ENCODE results near the gene UGT3A2.

The UGT3A2 gene, protein sequence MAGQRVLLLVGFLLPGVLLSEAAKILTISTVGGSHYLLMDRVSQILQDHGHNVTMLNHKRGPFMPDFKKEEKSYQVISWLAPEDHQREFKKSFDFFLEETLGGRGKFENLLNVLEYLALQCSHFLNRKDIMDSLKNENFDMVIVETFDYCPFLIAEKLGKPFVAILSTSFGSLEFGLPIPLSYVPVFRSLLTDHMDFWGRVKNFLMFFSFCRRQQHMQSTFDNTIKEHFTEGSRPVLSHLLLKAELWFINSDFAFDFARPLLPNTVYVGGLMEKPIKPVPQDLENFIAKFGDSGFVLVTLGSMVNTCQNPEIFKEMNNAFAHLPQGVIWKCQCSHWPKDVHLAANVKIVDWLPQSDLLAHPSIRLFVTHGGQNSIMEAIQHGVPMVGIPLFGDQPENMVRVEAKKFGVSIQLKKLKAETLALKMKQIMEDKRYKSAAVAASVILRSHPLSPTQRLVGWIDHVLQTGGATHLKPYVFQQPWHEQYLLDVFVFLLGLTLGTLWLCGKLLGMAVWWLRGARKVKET

DNA sequence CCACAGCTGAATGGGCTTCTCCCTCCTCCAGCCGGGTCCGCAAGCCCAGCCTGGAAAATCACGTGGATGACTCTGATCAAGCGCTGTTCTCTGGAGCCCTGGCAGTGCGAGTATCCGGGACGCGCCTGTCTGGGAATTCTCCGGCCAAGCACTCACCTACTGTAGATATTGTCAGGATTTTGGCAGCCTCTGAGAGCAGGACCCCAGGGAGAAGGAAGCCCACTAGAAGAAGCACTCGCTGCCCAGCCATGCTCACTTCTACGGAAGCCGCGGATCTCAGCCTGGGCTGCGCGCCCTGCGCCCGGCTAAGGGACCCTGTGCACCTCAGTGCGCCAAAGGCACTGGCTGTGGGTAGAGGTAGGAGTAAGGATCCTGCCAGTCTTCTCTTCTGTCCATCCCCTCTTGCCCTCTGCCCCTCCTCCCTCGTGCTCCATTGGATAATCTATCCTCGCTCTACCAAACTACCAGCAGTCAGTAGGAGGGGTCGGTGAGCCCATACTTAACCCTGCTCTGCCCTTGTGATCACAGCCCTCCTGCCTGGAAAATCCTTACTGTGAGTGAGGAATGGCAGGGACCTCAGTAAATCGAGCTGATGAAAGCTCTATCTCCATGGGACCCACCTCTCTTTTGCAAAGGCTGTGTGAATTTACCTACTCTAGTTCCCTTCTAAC lies at the start of gene UGT3A2:
TSS of gene UGT3A2 (minus strand) at position 343 of the 671 bp plus-strand sequence. CDS start at position 250, 93 bp downstream.
- DNase-seq, result no peak

DNA sequence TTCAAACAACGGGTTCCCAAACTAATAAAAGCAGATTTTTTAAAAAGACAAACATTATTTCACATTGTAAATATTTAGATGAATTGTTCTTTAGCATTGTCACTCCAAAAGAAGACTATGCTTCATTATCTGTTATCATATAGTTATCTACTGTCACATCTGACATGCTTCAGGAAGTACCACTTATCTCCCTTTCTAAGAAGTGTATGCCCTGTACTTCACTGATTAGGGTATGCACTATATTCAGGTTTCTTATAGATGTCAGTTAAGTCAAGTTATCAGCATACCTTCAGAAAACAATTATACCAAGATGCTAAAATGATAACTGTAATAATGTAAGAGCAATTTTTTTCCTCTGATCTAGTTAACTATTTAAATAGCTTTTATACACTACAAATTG lies 44.6 kb upstream of the UGT3A2 start:
- DNase-seq, result no peak

DNA sequence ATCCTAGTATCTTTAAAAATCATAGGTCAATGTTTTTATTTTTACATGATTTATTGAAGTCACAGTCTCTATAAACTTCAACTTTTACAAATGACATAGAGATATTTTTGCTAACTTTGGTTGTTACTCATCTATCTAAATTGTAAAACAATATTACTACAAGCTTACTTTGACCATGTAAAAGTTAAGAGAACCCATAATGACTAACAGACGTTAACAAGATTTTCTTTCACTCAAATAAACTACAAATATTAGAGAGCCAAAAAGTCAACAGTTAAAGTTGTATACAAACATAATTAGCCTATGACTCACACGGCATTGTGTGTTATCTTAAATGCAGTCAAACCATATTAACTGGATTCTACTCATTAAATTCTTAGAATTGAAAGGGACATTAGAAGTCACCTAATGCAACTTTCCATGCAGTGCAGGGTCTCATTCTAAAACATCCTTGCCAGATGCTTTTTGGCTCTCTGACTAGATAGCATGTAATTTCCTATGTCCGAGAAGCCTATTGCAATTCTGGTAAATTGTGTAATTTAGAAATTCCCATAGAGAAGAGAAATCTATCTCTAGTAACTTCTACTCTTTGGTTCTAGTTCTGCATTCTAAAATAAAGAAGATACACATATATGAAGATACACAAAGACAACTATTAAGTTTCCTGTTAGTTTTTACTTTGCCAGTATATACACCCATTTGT lies 42.2 kb upstream of the UGT3A2 start:
- no peak for DNase-seq

DNA sequence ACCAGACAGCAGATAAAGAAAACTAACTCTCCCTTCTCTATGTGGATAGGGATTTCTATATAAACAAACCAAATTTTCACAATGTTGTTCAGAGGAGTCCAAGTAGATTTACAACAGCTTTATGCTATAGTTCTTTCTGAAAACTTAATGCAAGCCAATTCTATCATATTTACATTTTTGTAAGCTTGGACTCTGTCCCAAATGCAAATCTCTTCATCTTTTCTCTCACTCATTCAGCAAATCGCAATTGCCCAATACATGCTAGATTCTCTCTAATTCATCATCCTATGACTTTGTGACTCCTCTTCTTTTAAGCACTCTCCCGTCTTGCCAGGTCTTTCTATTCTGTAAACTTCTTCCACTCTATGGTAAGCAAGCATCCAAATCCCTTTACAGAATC lies 39.1 kb upstream of the UGT3A2 start:
- no peak for DNase-seq

DNA sequence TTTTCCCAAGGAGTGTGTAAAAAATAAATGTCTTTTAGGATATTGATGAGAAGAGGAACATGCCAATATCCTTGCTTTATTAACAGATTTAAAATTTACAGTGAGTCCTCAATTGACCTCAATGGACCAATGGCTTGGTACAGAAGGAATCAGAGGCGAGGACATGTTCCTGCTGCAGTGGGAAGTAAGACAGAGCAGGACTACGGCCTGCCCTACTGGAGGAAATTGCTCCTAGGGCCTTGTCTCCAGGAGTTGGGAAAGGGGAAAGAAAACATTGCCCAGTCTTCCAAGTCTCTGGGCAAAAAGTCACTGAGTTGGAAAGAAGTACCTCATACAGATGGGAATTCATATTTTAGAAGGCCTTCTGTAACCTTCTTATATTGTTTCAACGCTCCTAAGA lies 33.1 kb upstream of the UGT3A2 start:
- DNase-seq, result no peak

DNA sequence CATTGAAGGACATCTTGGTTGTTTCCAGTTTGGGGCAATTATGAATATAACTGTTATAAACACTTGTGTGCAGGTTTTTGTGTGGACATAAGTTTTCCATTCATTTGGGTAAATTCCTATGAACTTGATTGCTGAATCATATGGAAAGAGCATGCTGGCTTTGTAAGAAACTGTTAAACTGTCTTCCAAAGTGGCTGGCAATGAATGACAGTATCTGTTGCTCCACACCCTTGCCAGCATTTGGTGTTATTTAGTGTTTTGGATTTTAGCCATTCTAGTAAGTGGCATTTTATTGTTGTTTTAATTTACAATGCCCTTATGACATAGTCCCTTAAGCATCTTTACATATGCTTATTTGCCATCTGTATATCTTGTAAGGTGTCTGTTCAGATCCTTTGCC lies 29.8 kb upstream of the UGT3A2 start:
- DNase-seq, result no peak

DNA sequence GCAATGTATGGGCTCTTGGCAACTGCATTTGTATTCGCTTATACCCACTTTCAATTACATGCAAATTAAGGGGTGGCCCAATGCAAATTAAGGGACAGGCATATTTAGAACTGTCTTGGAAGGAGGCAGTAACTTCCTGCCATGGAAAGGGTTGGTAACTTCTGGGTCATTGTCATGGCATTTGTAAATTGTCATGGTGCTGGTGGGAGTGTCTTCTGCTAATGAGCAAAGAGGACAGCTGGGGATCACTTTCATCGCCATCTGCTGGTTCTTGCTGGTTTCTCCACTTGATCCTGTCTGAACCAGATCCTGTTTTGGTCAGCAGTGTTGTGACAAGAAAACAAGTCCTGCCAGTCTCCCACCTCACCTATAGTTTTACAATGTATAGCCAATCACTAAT lies 23.3 kb upstream of the UGT3A2 start:
- DNase-seq, result peak; percentile 31

DNA sequence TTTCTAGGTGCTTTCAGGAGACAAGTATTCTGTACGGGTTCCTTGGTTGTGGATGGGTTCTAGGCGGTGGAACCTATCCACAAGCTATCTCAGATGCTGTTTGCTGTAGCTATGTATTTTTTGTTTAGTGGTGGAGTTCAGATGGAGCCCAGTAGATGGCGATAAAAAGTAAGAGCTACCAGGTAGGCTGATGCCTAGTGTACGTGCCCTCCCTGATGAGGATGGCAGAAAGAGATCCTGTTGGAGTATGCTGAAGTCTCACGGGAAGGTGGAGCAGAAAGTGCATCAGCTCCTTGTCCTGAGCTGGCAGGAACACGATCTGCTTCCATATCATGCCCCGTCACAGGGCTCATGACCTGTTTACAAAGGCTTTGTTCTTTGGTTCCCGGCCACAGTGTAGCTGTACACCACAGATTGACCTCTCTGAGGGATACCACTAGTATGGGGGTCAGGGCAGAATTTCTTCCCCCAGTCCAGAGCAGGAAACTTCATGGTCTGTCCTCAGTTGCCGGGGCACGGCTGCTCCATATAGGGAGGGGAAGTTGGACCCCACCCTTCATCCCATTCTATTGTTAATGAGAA lies 12.6 kb upstream of the UGT3A2 start:
- peak; percentile 24 for DNase-seq

DNA sequence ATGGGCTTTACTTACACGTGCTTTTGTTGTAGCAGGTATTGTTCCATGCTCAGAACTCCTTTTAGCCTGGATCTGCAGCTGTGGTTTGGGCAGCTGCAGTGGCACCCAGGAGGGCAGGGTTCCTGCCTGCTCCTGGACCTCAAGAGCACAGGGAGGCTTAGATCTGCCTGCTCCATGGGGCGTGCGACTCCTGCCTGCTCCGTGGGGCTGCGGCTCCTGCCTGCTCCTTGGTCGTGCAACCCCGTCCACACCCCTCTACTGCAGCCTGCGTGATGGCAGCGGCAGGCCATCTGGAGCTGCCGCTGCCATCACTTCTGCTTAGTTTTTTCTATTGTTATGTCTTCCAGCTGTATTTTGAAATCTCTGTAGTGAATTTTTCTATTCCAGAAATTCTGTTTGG lies 11.7 kb upstream of the UGT3A2 start:
- no peak for DNase-seq

DNA sequence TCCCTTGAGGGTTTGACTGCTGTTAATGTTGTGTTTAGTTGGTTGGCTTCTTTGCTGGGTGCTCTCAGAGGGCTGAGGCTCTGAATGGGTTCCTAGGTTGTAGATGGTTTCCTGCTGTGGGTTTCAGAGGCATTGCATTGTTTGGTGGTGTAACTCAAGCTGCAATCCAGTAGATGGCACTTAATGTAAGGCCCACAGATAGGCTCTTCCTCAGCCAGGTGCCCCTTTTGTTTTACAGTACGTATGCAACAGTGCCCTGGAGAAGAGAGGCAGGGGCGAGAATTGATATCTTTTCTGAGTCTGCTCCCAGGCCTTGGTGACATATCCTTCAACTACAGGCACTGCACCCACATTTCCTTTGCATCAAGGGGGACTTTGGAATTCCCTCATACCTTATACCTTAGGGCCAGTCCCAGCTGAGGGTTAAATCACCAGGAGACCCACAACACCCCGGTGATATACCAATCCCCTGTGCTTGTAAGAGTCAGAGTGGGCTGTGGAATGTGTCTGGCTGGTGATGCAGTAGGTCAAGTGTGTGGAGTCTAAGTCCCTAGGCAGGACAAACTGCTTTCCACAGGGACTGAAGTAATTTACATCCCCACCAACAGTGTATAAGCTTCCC lies 7.0 kb upstream of the UGT3A2 start:
- peak; percentile 12 for DNase-seq

DNA sequence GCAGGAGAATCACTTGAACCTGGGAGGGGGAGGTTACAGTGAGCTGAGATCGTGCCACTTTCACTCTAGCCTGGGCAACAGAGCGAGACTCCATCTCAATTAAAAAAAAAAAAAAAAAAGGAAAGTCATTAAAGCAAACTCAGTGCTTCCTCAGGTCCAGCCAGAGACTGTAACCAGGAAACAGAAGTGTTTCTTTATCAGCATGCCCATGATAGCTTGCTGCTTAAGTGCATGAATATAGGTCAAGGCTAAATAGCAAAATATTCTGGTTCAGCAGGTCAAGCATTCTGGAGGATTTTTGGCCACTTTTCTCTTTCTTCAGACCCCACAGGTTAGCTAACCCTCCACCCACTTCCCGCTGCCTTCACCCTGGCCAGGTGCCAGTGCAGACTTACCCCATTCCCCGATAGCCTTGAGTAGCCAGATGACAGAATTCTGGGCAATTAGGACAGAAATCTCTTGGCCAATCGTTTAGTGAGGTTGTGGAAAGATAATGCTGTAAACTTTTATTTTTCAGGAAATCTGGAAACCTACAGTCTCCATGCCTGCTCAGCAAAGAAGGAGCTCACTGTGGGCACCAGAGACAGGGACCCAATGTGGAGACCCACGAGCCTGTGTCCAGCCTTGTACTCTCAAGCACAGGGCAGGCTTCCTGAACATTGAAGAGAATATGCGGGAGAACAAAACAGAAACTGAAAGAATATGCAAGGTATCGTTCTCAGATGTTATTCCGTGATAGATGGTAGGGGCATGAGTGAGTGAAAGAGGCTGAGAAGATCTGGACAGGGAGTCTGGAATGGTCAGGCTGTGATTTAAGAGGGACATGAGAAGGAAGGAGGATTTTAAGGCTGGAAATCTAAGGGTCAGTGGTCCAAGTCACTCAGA lies 4.2 kb upstream of the UGT3A2 start:
- no peak for DNase-seq

DNA sequence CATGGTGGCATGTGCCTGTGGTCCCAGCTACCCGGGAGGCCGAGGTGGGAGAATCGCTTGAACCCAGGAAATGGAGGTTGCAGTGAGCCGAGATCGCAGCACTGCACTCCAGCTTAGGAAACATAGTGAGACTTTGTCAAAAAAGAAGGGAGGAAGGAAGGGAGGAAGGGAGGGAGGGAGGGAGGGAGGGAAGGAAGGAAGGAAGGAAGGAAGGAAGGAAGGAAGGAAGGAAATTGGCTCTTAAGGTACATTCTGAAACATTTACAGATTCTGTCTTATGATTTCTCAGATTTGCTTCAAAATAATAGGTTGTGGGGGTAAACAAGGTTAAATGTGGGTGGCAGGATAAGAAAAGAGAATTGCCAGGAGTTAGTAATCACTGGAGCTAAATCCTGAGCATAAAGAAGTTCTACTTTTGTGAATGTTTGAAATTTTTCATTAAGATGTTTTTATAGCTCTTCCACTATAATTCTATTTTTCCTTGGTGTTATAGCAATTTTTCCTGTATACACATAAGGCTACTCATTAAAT lies 2.1 kb upstream of the UGT3A2 start:
- DNase-seq, result no peak

DNA sequence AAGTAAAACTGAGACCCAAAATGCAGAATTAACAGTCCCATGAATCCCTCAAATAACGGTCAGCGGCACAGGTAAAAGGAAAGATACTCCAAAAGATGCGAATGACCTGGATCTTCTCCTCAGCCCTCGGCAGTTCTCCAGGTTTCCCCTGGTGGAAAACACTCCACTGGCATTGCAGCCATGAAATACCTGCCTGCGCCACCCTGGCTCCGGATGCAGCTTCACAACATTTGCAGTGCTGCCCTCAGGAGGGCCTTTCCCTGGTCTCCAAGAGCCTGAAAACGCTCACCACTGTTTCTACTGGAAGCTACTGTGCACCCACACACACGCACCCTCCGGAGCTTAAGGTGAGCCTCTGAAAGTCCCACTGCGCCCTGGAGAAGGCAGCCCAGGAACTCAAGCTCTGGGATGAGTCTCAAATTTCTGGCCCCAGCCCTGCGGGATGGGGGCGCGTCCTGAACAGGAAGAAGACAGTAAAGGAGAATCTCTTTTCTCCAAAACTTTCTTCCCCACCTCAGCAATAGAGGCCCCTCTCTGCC lies 612 bp downstream of the UGT3A2 start:
- no peak for DNase-seq

DNA sequence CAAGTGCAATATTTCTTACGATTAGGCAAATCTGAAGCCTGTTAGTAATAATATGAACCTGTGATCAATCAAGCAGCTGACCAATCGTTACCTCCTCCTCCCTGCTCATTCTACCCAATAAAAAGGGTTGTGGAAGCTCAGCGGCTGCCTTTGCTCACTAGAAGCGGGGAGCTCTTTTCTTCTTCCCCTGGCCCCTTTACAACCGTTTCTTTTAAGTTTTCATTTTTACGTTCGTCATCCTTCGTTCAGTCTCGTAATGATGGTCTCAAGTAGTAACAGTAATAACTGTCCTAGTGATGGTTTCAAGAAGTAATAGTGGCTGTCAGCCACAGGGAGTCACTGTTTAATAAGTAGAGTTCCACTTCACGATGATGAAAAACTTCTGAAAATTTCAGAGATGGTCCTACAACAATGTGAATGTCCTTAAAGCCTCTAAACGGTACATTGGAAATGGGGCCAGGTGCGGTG lies 6.2 kb downstream of the UGT3A2 start:
- DNase-seq, result no peak

DNA sequence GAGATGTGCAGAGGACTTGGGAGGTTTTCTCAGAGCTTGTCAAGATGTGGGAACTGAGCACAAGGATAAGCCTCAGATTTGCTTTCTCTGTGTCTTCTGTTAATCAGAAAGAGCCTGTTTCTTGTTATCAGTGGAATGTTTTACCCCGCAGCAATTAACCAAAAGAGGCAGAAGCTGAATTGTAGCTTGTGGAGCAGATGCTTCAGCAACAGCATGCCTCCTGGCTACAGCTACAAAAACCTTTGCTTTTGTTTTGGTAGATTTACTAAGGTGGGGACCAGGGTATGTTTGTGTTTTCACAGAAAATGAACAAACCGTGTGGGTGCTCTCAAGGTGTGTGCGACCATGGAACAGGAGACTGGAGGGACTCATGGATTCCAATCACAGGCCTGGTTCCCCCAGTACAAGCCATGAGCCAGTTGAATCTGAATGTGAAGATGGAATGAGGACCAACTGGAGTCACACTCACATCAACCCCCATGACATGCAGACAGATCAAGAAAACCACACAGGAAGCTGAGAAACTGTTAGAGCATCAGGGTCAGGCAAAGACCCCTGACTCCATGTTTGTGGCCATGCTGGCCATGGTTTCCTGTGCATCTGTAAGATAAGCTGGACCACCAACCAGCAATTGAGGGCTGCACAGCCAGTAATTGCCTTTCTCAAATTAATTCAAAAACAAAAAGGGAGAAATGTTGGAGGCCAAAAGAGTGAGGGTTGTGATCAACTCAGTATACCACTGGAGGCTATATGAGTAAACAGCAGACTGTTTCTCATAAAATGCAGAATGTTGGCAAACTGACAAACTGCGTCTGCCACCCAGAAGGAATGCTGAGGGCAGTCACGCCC lies 6.9 kb downstream of the UGT3A2 start:
- no peak for DNase-seq

DNA sequence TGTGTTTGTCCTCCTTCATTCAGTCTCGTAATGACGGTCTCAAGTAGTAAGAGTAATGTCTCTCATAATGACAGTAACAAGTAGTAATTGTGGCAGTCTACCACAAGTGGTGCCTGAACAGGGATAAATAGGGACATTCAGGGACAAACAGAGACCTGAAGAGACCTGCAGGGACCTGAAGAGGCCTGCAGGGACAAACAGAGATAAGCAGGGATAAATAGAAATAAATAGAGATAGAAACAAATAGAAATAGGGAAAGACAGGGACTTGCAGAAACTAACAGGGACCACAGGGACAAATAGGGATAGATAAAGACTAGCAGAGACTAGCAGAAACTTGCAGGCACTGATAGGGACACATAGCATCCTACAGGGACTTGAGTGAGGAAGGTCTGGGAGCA lies 7.9 kb downstream of the UGT3A2 start:
- no peak for DNase-seq

DNA sequence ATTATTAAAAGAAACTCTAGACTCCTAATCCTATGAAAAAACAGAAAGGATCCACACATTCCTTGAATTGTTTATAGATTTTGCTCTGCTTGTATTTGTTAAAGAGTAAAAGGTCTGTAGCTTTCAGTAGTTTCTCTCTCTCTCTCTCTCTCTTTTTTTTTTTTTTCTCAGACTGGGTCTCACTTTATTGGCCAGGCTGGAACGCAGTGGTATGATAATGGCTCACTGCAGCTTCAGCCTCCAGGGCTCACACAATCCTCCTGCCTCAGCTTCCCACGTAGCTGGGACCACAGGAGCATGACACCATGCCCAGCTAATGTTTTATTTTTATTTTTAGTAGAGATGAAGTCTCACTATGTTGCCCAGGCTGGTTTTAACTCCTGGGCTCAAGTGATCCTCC lies 9.3 kb downstream of the UGT3A2 start:
- no peak for DNase-seq

DNA sequence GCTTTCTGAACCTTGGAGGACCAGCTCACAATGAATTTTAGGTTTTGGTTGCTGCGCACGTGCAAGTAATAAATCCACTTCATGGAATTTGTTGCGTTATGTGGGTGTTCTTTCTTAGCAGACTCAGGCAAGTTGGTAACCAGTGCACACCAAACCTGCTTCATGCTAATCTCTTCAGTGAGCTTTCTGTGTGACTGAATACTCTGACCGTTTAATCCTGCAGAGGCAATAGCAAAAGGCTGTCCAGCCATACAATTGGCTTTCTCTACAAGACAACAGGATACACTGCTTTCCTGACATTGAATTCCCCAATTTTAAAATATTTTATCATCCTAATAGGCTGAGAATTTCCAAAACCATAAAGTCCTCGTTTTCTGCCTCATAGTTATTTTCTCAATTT lies 10.3 kb downstream of the UGT3A2 start:
- no peak for DNase-seq

DNA sequence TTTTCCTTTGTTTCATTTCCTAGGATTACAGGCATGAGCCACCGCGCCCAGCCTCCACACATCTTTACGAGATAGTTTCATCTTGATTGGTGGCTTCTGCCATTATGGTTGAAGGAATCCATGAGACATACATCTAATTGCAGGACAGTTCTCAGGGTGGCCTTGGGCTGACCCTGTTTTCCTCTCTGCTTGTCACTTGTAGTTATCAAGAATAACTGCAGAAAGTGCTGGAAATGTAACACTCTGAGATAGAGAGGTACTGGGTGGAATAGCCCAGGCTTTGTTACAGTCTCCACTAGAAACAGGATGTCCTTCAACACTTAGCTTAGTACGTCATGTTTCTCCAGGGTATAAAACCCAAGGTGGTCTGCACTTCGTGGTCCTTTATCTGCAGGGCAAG lies 10.7 kb downstream of the UGT3A2 start:
- DNase-seq, result no peak

DNA sequence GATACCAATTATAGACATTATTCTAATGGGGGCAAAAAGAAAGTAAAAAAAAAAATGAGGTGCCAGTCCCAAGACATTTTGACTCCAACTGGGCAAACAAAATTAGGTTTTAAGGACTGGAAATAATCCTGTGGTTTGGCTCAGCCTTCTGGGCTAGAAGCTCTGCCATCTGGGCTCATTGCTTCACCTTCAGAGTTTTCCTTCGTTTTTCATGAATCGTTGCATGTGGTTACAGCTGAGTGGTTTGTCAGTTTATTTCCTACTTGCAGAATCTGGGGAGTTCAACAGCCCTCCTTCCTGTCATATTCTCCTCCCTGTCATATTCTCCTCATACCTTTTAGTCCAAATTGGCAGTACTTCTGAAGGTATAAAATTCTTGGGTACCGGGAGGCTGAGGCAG lies 12.0 kb downstream of the UGT3A2 start:
- DNase-seq, result no peak

Measured in activated CD4-positive, alpha-beta T cell treated with anti-CD3 and anti-CD28 coated beads for 48 hours (primary cell).